Measurements from ENCODE around the gene LNP1. TPM values are rescaled to one million over a fixed set of nuclear protein-coding genes. Genes with fewer than 3 reads are reported as not detected.
A peak's percentile ranks its signal among the peaks of the same experiment; 100 is the strongest.

Gene LNP1
- total RNA-seq, 1 donor: 2.9 TPM

DNA sequence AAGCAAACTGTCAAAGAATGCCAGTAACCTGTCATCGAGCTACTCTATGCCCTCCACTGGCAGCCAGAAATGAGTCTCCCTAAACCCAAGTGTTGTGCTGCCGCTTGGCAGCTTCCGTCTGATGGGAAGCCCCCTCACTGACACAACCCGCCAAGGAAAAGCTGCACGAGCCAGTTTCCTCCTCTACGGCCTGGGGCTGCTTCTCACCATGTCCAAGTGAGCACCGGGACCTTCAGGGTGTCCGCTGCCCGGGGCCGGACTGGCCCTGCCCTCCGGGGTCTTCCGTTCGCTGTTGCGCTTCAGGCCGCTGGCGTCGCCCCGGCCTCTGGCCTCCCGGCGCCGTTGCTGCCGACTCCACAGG is 940 bp upstream of the LNP1 start:
- peak overlapping the region; percentile 90 for H3K4me3 ChIP-seq (ENCODE audit: insufficient read depth, low read length)
- no peaks in the 10 kb centered on the region for H3K27me3 ChIP-seq (ENCODE audit: insufficient read depth, low read length)
- no peaks in the 10 kb centered on the region for H3K9me3 ChIP-seq (ENCODE audit: low read depth, low read length)
- peak overlapping the region; percentile 100 for H3K27ac ChIP-seq (ENCODE audit: low read depth, low read length)
- H3K4me2 ChIP-seq (ENCODE audit: insufficient read depth, low read length): peak overlapping the region; percentile 100
- H3K36me3 ChIP-seq (ENCODE audit: insufficient read depth, low read length): no peaks in the 10 kb centered on the region
- peaks cover 27% of the 10 kb centered on the region for H4K20me1 ChIP-seq (ENCODE audit: insufficient read depth, low read length)
- TF ChIP-seq, protein P1, sequence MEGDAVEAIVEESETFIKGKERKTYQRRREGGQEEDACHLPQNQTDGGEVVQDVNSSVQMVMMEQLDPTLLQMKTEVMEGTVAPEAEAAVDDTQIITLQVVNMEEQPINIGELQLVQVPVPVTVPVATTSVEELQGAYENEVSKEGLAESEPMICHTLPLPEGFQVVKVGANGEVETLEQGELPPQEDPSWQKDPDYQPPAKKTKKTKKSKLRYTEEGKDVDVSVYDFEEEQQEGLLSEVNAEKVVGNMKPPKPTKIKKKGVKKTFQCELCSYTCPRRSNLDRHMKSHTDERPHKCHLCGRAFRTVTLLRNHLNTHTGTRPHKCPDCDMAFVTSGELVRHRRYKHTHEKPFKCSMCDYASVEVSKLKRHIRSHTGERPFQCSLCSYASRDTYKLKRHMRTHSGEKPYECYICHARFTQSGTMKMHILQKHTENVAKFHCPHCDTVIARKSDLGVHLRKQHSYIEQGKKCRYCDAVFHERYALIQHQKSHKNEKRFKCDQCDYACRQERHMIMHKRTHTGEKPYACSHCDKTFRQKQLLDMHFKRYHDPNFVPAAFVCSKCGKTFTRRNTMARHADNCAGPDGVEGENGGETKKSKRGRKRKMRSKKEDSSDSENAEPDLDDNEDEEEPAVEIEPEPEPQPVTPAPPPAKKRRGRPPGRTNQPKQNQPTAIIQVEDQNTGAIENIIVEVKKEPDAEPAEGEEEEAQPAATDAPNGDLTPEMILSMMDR (IDR thresholded peaks at IDR 0.05; ENCODE audit: extremely low read depth, low read depth, low read length): no peak
- no peak overlapping the region for H2AFZ ChIP-seq (ENCODE audit: low read length)
- DNase-seq (ENCODE audit: insufficient read length, low spot score, missing footprints): peak; percentile 69
- H3K79me2 ChIP-seq (ENCODE audit: insufficient read depth, low read length): peaks cover 85% of the 10 kb centered on the region
- peaks cover 29% of the 10 kb centered on the region for H3K4me1 ChIP-seq (ENCODE audit: insufficient read depth, low read length)

DNA sequence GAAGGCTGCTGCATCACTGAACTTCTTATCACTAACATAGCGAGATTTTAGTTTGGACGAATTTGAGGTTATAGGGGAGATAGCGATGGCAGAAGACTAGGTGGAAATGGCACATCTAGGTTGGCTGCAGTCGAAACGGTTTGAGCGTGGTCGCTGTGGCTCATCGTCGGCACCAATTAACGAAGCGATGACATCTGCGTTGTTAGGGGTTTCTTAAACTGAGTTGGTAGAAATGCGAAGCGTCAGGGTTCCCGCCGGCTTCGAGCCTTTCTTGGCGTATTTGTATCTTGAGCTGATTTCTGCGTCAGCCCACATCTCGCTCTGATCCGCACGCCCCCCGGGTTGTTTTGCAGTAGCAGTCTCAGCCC is 319 bp downstream of the LNP1 start:
- H3K4me2 ChIP-seq (ENCODE audit: insufficient read depth, low read length): peak overlapping the region; percentile 100
- no peaks in the 10 kb centered on the region for H3K27me3 ChIP-seq (ENCODE audit: insufficient read depth, low read length)
- peak overlapping the region; percentile 90 for H3K4me3 ChIP-seq (ENCODE audit: insufficient read depth, low read length)
- peak overlapping the region; percentile 100 for H3K27ac ChIP-seq (ENCODE audit: low read depth, low read length)
- H3K36me3 ChIP-seq (ENCODE audit: insufficient read depth, low read length): no peaks in the 10 kb centered on the region
- no peaks in the 10 kb centered on the region for H3K9me3 ChIP-seq (ENCODE audit: low read depth, low read length)
- H4K20me1 ChIP-seq (ENCODE audit: insufficient read depth, low read length): peaks cover 25% of the 10 kb centered on the region
- peaks cover 29% of the 10 kb centered on the region for H3K4me1 ChIP-seq (ENCODE audit: insufficient read depth, low read length)
- peaks cover 77% of the 10 kb centered on the region for H3K79me2 ChIP-seq (ENCODE audit: insufficient read depth, low read length)
- TF ChIP-seq, protein P1 (IDR thresholded peaks at IDR 0.05; ENCODE audit: extremely low read depth, low read depth, low read length): no peak
- peak overlapping the region; percentile 94 for H2AFZ ChIP-seq (ENCODE audit: low read length)
- no peak for DNase-seq (ENCODE audit: insufficient read length, low spot score, missing footprints)

DNA sequence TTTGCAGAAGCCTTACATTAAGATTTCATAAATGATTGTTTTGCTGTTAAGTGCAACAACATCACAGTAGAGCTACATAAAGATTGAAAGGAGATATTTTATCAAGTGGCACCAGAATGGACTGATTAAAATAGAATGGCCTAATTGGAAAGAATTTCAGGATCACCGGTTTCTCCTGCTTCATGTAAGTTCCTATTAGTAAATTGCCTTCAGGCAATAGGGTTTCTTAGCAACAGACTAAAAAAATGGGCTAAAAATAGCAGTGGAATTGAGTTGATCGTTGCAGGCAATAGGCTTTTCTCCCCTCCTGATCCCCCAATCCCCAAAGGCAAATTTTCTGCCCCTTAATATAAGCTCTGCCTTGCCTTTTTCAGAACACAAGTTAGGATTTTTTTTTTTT is 917 bp downstream of the LNP1 start:
- Histone ChIP-seq H3K36me3 (ENCODE audit: insufficient read depth, low read length) (no peaks in the 10 kb centered on the region), H3K4me1 (ENCODE audit: insufficient read depth, low read length) (peaks cover 29% of the 10 kb centered on the region), H3K4me3 (ENCODE audit: insufficient read depth, low read length) (peak overlapping the region; percentile 90), H2AFZ (ENCODE audit: low read length) (no peak overlapping the region), H3K9me3 (ENCODE audit: low read depth, low read length) (peaks cover under 1% of the 10 kb centered on the region), H4K20me1 (ENCODE audit: insufficient read depth, low read length) (peaks cover 19% of the 10 kb centered on the region), H3K4me2 (ENCODE audit: insufficient read depth, low read length) (peak overlapping the region; percentile 100), H3K79me2 (ENCODE audit: insufficient read depth, low read length) (peaks cover 72% of the 10 kb centered on the region), H3K27ac (ENCODE audit: low read depth, low read length) (peak overlapping the region; percentile 100), H3K27me3 (ENCODE audit: insufficient read depth, low read length) (no peaks in the 10 kb centered on the region)
- DNase-seq (ENCODE audit: insufficient read length, low spot score, missing footprints): no peak
- TF ChIP-seq, protein P1 (IDR thresholded peaks at IDR 0.05; ENCODE audit: extremely low read depth, low read depth, low read length): no peak

DNA sequence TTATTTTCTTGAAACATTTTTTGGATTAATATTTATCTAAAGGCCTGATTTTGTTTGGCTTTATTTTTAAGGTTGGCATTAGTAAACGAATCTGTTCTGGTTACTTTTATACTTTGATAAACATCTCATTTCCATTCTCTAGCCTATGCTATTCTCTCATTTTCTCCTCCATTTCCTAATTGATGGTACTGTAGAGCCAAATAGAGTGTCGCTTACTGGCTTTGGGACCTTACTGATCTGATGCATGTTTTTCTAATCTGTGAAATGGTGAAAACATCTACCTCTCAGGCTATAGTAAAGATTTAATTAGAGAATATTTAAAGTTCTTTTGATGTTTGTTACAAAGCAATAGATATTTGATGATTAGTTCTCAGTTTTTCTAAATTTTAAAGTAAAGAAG is 1.6 kb downstream of the LNP1 start:
- no peaks in the 10 kb centered on the region for H3K27me3 ChIP-seq (ENCODE audit: insufficient read depth, low read length)
- H2AFZ ChIP-seq (ENCODE audit: low read length): peak overlapping the region; percentile 71
- peak overlapping the region; percentile 100 for H3K27ac ChIP-seq (ENCODE audit: low read depth, low read length)
- H3K4me3 ChIP-seq (ENCODE audit: insufficient read depth, low read length): peak overlapping the region; percentile 90
- peak overlapping the region; percentile 100 for H3K4me2 ChIP-seq (ENCODE audit: insufficient read depth, low read length)
- peaks cover 18% of the 10 kb centered on the region for H4K20me1 ChIP-seq (ENCODE audit: insufficient read depth, low read length)
- H3K79me2 ChIP-seq (ENCODE audit: insufficient read depth, low read length): peaks cover 66% of the 10 kb centered on the region
- no peaks in the 10 kb centered on the region for H3K36me3 ChIP-seq (ENCODE audit: insufficient read depth, low read length)
- DNase-seq (ENCODE audit: insufficient read length, low spot score, missing footprints): no peak
- H3K9me3 ChIP-seq (ENCODE audit: low read depth, low read length): peaks cover 1% of the 10 kb centered on the region
- TF ChIP-seq, protein P1 (IDR thresholded peaks at IDR 0.05; ENCODE audit: extremely low read depth, low read depth, low read length): no peak
- peaks cover 29% of the 10 kb centered on the region for H3K4me1 ChIP-seq (ENCODE audit: insufficient read depth, low read length)

Data from osteoblast (primary cell).